ENCODE results near the gene CHST3. TPM values are rescaled to one million over a fixed set of nuclear protein-coding genes. Genes with fewer than 3 reads are reported as not detected.
"Not testable (repeated sequence)": the region's sequence is repeated elsewhere in the genome, so short reads cannot be mapped to it uniquely, and the experiment has no call there.

The CHST3 gene
- total and polyA plus RNA-seq, 8 donors = 10.3 to 20.1 (median 11.6) TPM

DNA sequence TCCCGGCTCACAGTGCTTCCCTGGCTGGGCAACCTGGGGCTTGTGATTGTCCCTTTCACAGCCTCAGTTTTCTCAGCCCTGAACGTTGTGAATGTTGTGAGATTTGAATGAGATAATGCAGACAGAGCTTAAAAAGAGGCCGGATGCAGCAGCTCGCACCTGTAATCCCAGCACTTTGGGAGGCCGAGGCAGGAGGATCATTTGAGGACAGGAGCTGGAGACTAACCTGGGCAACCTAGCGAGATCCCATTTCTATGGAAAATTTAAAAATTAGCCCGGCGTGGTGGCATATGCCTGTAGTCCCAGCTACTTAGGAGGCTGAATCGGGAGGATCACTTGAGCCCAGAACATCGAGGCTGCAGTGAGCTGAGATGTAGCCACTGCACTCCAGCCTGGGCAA, 67.5 kb downstream of the CHST3 start:
- Histone ChIP-seq H3K4me3 (no peak overlapping the region), H3K4me1 (no peaks in the 10 kb centered on the region), H3K27me3 (no peaks in the 10 kb centered on the region), H3K36me3 (no peaks in the 10 kb centered on the region), H3K27ac (no peak overlapping the region), H3K9me3 (no peaks in the 10 kb centered on the region)
- DNase-seq = no peak
- TF ChIP-seq, protein P1, sequence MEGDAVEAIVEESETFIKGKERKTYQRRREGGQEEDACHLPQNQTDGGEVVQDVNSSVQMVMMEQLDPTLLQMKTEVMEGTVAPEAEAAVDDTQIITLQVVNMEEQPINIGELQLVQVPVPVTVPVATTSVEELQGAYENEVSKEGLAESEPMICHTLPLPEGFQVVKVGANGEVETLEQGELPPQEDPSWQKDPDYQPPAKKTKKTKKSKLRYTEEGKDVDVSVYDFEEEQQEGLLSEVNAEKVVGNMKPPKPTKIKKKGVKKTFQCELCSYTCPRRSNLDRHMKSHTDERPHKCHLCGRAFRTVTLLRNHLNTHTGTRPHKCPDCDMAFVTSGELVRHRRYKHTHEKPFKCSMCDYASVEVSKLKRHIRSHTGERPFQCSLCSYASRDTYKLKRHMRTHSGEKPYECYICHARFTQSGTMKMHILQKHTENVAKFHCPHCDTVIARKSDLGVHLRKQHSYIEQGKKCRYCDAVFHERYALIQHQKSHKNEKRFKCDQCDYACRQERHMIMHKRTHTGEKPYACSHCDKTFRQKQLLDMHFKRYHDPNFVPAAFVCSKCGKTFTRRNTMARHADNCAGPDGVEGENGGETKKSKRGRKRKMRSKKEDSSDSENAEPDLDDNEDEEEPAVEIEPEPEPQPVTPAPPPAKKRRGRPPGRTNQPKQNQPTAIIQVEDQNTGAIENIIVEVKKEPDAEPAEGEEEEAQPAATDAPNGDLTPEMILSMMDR (IDR thresholded peaks at IDR 0.05) = no peak
- no peak for ATAC-seq
- intact Hi-C loops (cut with DNase I) = no loop called here

DNA sequence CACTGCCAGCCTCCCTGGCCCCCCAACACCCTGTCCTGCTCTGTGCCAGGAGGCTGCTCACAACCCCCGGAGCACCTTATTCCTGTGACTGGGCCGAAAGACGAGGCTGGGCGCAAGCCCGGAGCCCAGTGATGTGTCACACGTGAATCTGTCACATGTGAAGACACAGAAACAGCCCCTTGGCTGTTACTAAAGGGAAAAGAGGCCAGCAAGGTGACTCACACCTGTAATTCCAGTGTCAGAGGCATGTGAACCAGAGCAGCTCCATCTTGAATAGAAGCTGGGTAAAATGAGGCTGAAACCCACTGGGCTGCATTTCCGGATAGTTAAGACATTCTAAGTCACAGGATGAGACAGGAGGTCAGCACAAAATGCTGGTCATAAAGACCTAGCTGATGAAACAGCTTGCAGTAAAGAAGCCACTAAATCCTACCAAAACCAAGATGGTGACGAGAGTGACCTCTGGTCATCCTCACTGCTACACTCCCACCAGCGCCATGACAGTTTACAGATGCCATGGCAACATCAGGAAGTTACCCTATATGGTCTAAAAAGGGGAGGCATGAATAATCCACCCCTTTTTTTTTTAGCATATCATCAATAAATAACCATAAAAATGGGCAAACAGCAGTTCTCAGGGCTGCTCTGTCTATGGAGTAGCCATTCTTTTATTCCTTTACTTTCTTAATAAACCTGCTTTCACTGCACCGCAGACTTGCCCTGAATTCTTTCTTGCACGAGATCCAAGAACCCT, 68.4 kb downstream of the CHST3 start:
- ATAC-seq; H3K9me3 ChIP-seq; DNase-seq; H3K27me3 ChIP-seq; H3K4me1 ChIP-seq; H3K4me3 ChIP-seq; H3K27ac ChIP-seq; intact Hi-C loops (cut with DNase I); H3K36me3 ChIP-seq: not testable (repeated sequence)

DNA sequence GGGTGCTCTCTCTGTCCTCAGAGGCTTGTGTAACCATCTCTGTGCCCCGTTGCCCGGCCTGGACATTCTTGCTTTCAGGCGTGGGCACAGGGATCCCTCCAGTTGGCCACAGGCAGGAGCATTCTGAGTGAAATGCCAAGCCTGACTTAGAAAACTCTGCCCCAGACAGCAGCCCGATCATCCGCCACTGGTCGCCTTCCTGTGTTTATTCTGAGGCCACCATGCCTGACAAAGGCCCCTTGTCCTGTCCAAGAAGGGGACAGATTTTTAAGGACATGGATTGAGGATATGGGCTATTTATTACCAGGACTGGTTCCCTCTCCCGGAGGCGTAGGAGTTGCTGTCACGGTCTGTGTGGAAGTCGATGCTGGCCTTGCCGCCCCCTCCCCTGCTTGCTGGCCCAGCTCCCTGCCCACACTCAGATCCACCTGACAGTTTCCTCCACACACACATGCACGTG, 69.9 kb downstream of the CHST3 start:
- no peak overlapping the region for H3K27ac ChIP-seq
- no peak overlapping the region for H3K4me3 ChIP-seq
- no peaks in the 10 kb centered on the region for H3K9me3 ChIP-seq
- ATAC-seq = no peak
- intact Hi-C loops (cut with DNase I) = no loop called here
- no peaks in the 10 kb centered on the region for H3K4me1 ChIP-seq
- DNase-seq = no peak
- H3K36me3 ChIP-seq = no peaks in the 10 kb centered on the region
- H3K27me3 ChIP-seq = no peaks in the 10 kb centered on the region
- TF ChIP-seq, protein P1 (IDR thresholded peaks at IDR 0.05) = no peak

DNA sequence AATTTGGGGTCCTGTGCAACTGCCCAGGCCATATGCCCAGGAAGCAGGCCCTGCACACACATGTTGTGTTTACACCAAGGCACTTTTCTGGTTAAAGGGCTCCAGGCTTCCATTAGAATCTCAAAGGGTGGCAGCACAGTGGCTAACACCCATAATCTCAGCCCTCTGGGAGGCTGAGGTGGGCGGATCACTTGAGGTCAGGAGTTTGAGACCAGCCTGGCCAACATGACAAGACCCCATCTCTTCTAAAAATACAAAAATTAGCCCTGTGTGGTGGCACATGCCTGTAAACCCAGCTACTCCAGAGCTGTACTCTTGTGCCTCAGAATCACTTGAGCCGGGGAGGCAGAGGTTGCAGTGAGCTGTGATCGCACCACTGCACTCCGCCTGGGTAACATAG, 70.6 kb downstream of the CHST3 start:
- H3K36me3 ChIP-seq = no peaks in the 10 kb centered on the region
- H3K4me3 ChIP-seq = no peak overlapping the region
- TF ChIP-seq, protein P1 (IDR thresholded peaks at IDR 0.05) = no peak
- DNase-seq = no peak
- H3K4me1 ChIP-seq = no peaks in the 10 kb centered on the region
- ATAC-seq = no peak
- no peak overlapping the region for H3K27ac ChIP-seq
- no peaks in the 10 kb centered on the region for H3K27me3 ChIP-seq
- no peaks in the 10 kb centered on the region for H3K9me3 ChIP-seq
- intact Hi-C loops (cut with DNase I) = no loop called here

DNA sequence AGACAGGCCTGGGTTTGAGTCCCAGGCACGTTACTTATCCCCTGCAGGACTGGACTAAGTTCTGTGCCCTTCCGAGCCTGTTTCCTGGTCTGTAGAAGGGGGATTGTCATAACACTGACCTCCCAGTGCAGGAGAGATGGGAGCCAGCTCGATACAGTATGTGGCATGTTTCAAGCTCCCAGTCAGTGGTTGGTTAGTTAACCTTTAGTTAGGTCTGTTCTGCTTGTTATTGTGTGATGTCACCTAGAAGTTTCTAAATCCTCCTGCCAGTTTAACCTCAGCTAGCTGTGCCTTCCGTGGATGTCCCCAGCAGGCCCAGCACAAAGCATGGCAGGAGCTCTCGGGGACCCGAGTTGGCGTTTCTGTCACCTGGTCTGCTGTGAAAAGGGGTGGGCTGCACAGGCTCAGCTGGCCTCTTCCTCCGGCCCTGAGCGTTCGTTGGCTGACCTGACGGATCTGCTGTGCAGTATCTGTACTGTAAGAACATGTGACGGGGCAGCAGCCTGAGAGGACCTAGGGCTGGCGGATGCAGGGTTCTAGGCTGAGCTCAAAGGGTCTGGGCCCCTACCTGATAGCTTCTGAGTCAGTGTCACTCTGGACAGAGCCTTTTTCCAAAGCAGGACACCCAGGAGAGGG, 71.2 kb downstream of the CHST3 start:
- intact Hi-C loops (cut with DNase I) = no loop called here
- H3K27ac ChIP-seq = no peak overlapping the region
- no peak for ATAC-seq

More for the DNA sequence above, 71.2 kb downstream of the CHST3 start:
- TF ChIP-seq, protein P1 (IDR thresholded peaks at IDR 0.05) = no peak
- H3K4me1 ChIP-seq = no peaks in the 10 kb centered on the region
- no peaks in the 10 kb centered on the region for H3K36me3 ChIP-seq
- no peak overlapping the region for H3K4me3 ChIP-seq
- no peak for DNase-seq
- H3K9me3 ChIP-seq = no peaks in the 10 kb centered on the region
- H3K27me3 ChIP-seq = no peaks in the 10 kb centered on the region

Data from left lung (tissue), 10 donors.